AG08395 (cell line): Measurements from ENCODE around the gene ERAS.
"Not testable (repeated sequence)": the region's sequence is repeated elsewhere in the genome, so short reads cannot be mapped to it uniquely, and the experiment has no call there.

Experiments
- DNase-seq: peaks from one replicate; pipeline ENCODE4 v3.0.0; 2012; ENCODE audit warnings: mixed read lengths, low spot score

The ERAS gene

GRCh38 chrX:48831136-48831908 lies 5.0 kb downstream of the ERAS start:
- no peak for DNase-seq

GRCh38 chrX:48831909-48832291 lies 5.6 kb downstream of the ERAS start:
- no peak for DNase-seq

DNA sequence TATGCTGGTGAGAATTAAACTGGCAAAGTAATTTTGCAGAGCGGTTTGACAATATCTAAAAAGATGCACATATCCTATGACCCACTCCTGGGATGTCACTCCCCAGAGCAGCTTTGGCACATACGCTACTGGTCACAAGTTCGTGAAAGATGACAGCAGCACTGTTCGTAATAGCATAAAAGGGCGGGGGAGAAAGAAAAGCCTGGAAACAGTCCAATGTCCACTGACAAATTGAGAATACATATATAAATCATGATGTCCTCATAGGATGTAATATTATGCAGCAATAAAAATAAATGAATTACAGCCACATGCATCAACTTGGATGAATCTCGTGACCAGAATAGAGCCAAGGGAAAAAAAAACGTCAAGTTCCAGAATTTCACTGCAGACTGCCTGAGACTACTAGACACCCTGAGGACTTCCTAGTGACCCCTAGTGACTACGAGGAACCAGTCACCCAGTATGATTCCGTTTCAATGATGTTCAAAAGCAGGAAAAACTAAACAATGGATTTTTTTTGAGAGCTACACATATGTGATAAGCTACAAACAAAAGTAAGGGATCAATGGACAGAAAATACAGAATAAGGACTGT lies 7.3 kb downstream of the ERAS start:
- peak; percentile 29 for DNase-seq

- no peak for DNase-seq
These were observed 8.0 kb downstream of the ERAS start for GRCh38 chrX:48834383-48834709.

DNA sequence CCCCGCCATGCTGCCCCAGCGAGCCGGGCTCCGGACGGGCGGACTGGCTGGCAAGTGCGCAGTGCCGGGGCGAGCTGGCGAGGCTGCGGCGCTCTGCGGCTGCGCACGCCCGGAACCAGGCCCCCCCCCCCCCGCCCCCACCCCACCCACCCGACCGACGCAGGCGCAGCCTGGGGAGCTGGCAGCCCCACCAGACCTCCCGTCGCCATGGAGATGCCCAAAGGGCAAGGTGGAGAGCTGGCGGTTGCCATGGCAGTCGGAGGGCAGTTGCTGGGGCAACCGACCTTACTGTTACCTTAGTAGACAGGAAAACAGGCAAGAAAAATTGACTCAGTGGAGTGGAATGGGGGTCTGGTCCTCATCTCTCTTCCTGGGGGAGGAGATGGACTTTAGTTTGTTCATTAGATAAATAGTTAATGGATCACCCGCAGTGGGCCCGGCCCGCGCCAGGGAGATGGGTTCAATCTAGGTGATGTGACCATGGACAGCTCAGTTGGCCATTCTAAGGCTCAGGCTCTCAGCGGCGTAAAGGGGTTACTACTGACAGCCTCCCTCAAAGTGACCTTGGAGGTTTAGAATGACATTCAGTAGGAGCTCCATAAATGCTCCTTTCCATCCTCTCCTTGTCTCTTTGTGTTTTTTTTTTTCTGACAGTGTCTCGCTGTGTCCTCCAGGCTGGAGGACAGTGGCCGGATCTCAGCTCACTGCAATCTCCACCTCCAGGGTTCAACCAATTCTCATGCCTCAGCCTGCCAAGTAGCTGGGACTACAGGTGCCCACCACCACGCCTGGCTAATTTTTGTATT lies 9.4 kb downstream of the ERAS start, which contains the start of gene PCSK1N:
TSS of gene PCSK1N (minus strand) at position 87 of the 806 bp plus-strand sequence. CDS start at position 9, 78 bp downstream.
- no peak for DNase-seq

- no peak for DNase-seq
These were observed 13.4 kb downstream of the ERAS start for GRCh38 chrX:48839686-48840085.

- DNase-seq: no peak
These were observed 22.5 kb downstream of the ERAS start for GRCh38 chrX:48848847-48849246.

DNA sequence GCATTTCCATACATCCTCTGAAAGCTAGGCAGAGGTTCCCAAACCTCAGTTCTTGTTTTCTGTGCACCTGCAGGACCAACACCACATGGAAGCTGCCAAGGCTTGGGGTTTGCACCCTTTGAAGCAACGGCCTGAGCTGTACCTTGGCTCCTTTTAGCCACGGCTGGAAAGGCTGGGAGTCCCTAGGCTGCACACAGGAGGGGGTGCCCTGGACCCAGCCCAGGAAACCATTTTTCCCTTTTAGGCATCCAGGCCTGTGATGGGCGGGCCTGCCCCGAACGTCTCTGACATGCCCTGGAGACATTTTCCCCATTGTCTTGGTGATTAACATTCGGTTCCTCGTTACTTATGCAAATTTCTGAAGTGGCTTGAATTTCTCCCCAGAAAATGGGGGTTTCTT lies 26.5 kb downstream of the ERAS start:
- DNase-seq: no peak

- DNase-seq: not testable (repeated sequence)
These were observed 27.2 kb downstream of the ERAS start for GRCh38 chrX:48853494-48853893.

DNA sequence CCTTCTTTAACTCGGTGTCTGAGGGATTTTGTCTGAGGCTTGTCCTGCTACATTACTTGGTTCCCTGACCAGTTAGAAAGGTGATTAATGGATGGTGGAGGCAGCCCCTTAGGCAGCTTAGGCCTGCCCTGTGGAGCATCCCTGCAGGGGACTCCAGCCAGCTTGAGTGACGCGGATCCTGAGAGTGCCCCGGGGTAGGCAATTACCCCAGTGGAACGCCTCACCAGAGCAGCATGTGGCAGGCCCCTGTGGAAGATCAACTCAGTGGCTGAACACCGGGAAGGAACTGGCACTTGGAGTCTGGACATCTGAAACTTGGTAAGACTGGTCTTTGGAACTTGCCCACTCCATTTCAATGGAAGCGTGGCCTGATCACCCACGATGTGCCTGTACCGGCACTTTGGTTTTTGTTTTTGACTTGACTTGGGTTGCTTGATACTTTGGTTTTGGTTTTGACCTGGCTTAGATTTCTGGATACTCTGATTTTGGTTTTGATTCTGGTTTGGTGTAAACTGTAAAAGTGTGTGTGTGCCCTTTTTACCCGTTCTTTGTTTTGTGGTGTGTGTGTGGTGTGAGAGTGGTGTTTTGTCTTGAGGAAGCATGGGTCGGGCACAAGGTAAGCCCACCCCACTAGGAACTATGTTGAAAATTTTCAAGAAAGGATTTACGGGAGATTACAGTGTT lies 27.9 kb downstream of the ERAS start:
- DNase-seq: not testable (repeated sequence)

GRCh38 chrX:48854898-48855297 lies 28.6 kb downstream of the ERAS start:
- no peak for DNase-seq

GRCh38 chrX:48864210-48864609 lies 37.9 kb downstream of the ERAS start:
- DNase-seq: peak; percentile 15

DNA sequence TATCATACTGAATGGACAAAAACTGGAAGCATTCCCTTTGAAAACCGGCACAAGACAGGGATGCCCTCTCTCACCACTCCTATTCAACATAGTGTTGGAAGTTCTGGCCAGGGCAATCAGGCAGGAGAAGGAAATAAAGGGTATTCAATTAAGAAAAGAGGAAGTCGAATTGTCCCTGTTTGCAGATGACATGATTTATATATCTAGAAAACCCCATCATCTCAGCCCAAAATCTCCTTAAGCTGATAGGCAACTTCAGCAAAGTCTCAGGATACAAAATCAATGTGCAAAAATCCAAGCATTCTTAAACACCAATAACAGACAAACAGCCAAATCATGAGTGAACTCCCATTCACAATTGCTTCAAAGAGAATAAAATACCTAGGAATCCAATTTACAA lies 45.7 kb downstream of the ERAS start:
- not testable (repeated sequence) for DNase-seq

- DNase-seq: not testable (repeated sequence)
These were observed 50.6 kb downstream of the ERAS start for GRCh38 chrX:48876944-48877343.
